ENCODE measurements around the gene BPIFB1. TPM values are rescaled to one million over a fixed set of nuclear protein-coding genes. Genes with fewer than 3 reads are reported as not detected.

The BPIFB1 gene
- total RNA-seq, 3 donors from 2014 or later: 0.66 to 1.0 TPM; not detected in 1

- DNase-seq (ENCODE audit: low spot score in 2 of 2): no peak
- Histone ChIP-seq H3K27ac (no peak overlapping the region), H3K9me3 (no peaks in the 10 kb centered on the region), H3K4me3 (no peak overlapping the region), H3K4me1 (no peaks in the 10 kb centered on the region), H3K36me3 (no peaks in the 10 kb centered on the region), H3K27me3 (no peaks in the 10 kb centered on the region)
- intact Hi-C loops (cut with DNase I; ENCODE audit: low total_unique reads): no loop called here
- TF ChIP-seq POLR2A (IDR thresholded peaks at IDR 0.05): no peak
Measured at GRCh38 chr20:33280000-33280680, 2.9 kb upstream of the BPIFB1 start.

DNA sequence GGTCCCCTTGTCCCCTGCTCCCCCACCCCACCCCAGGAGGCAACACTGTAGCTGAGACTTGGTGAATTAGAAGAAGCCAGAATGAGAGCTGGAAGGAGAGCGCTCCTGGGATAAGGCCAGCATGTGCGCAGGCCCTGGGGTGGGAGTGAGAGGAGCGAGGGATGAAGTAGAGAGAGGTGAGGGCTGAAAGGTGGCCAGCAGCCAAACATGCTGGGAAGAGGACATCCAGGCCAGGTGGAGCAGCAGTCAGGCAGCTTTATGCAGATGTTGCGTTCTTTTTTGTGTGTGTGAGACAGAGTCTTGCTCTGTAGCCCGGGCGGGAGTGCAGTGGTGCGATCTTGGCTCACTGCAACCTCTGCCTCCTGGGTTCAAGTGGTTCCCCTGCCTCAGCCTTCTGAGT is 2.2 kb upstream of the BPIFB1 start:
- Histone ChIP-seq H3K4me1 (no peaks in the 10 kb centered on the region), H3K27ac (no peak overlapping the region), H3K36me3 (no peaks in the 10 kb centered on the region), H3K27me3 (no peaks in the 10 kb centered on the region), H3K9me3 (no peaks in the 10 kb centered on the region), H3K4me3 (no peak overlapping the region)
- intact Hi-C loops (cut with DNase I; ENCODE audit: low total_unique reads): no loop called here
- DNase-seq (ENCODE audit: low spot score in 2 of 2): no peak
- TF ChIP-seq CTCF (IDR thresholded peaks at IDR 0.05) (no peak), POLR2A (IDR thresholded peaks at IDR 0.05) (no peak), POLR2AphosphoS5 (IDR thresholded peaks at IDR 0.05) (no peak)

- intact Hi-C loops (cut with DNase I; ENCODE audit: low total_unique reads): no loop called here
Measured at GRCh38 chr20:33281550-33282146, 1.4 kb upstream of the BPIFB1 start.

DNA sequence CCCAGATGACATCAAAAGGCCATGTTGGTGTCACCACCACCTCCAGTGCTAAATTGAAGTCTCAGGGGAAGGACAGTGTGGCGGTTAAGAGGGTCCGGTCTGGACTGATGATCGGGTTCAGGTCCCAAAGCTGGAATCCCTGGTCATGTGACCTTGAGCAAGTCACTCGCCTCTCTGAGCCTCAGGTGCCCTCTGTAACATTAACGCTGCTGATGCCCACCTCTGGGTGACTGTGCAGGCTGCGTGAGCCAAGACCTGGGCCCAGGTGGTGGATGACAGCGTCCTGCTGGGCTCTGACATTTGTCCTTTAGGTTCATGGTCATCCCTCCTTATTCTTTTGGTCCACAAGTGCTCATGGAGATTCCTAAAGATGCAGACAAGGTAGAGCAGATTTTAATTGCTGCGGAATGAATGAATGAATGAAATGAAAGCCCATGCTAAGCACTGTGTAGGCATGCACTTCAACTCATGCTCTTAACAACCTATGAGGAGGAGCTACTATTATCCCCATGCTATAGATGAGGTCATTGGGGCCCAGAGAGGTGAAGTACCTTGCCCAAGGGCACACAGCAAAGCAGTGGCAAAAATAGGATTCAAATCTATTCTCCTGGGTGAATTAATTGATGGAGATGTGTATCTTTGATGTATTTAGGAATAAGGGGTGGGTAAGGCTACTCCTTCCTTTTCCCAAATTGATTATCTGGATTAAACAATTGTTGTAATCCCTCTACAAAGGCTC is 649 bp upstream of the BPIFB1 start:
- H3K36me3 ChIP-seq: no peaks in the 10 kb centered on the region
- H3K27me3 ChIP-seq: no peaks in the 10 kb centered on the region

More at GRCh38 chr20:33281550-33282146, 1.4 kb upstream of the BPIFB1 start:
- Histone ChIP-seq H3K27ac (no peak overlapping the region), H3K4me3 (no peak overlapping the region), H3K27me3 (no peaks in the 10 kb centered on the region), H3K4me1 (no peaks in the 10 kb centered on the region), H3K9me3 (no peaks in the 10 kb centered on the region), H3K36me3 (no peaks in the 10 kb centered on the region)
- TF ChIP-seq POLR2AphosphoS5 (IDR thresholded peaks at IDR 0.05) (no peak), POLR2A (IDR thresholded peaks at IDR 0.05) (no peak), CTCF (IDR thresholded peaks at IDR 0.05) (no peak)
- no peak for DNase-seq (ENCODE audit: low spot score in 2 of 2)

GRCh38 chr20:33284284-33284683 is 1.3 kb downstream of the BPIFB1 start:
- Histone ChIP-seq H3K4me3 (no peak overlapping the region), H3K27me3 (no peaks in the 10 kb centered on the region), H3K4me1 (no peaks in the 10 kb centered on the region), H3K27ac (no peak overlapping the region), H3K9me3 (peaks cover 0 to 3% of the 10 kb centered on the region in 2 donors), H3K36me3 (no peaks in the 10 kb centered on the region)
- no peak for TF ChIP-seq POLR2AphosphoS5 (IDR thresholded peaks at IDR 0.05)
- no peak for TF ChIP-seq CTCF (IDR thresholded peaks at IDR 0.05)
- no peak for TF ChIP-seq POLR2A (IDR thresholded peaks at IDR 0.05)
- no peak for DNase-seq (ENCODE audit: low spot score in 2 of 2)
- intact Hi-C loops (cut with DNase I; ENCODE audit: low total_unique reads): no loop called here

More for the DNA sequence above, 649 bp upstream of the BPIFB1 start:
- Histone ChIP-seq H3K4me3 (no peak overlapping the region), H3K9me3 (no peaks in the 10 kb centered on the region), H3K4me1 (no peaks in the 10 kb centered on the region), H3K27ac (no peak overlapping the region)
- no peak for DNase-seq (ENCODE audit: low spot score in 2 of 2)
- intact Hi-C loops (cut with DNase I; ENCODE audit: low total_unique reads): no loop called here
- TF ChIP-seq POLR2AphosphoS5 (IDR thresholded peaks at IDR 0.05) (no peak), POLR2A (IDR thresholded peaks at IDR 0.05) (no peak), CTCF (IDR thresholded peaks at IDR 0.05) (no peak)

Data from breast epithelium (tissue), 4 donors.